HG02973 (cell line): ENCODE results near the gene RDH12.
"Not testable (repeated sequence)": the region's sequence is repeated elsewhere in the genome, so short reads cannot be mapped to it uniquely, and the experiment has no call there.

Experiments used
- ATAC-seq: cut with Tn5 transposase; IDR thresholded peaks from one replicate; pipeline ENCODE4 v1.9.1; 2021; ENCODE audit warnings: moderate library complexity; ENCODE audit not compliant: unreplicated experiment

Gene RDH12

DNA sequence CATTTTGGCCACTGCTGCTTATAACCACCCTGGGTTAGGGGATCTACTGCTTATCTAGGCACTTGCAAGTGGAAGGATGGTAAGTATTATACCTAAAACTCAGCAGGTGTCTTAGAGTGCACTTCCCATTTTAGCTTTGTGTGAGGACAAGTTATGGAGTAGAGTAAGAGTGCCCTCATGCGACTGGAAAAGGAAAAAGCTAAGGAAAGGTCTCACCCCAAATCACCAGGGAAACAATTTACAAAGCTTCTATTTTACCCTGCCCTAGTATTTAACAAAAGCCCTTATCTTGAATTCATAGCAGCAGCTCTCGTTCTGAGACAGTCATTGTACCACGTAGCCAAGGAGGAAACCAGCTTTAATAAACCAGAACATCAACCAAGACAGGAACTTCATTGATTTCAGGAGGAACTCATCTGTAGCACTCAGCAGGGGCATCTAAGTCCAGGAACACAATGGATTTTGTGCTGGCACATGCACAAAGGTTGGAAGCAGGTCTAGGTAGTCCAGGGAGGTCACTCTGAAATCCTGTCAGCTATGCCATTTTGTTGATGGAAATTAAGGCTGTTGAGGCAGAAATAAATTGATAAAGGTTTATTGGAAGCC is 2.9 kb downstream of the RDH12 start:
- ATAC-seq = no peak

DNA sequence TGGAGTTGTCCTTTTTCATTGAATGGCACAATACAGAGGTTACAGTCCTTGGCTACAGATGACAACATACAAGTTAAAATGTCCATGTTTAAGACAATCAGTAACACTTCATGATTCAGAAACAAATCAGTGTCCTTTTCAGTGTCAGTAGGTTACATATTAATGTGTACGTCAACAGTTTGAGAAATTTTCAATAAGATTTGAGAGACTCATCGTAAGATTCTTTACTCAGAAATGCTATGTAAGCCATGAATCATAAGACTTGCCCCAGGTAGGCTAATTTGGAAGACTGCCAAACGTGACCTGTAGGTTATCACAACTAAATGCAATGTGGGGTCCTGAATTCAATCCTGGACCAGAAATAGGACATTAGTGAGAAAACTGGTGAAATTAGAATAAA is 3.5 kb downstream of the RDH12 start:
- no peak for ATAC-seq

DNA sequence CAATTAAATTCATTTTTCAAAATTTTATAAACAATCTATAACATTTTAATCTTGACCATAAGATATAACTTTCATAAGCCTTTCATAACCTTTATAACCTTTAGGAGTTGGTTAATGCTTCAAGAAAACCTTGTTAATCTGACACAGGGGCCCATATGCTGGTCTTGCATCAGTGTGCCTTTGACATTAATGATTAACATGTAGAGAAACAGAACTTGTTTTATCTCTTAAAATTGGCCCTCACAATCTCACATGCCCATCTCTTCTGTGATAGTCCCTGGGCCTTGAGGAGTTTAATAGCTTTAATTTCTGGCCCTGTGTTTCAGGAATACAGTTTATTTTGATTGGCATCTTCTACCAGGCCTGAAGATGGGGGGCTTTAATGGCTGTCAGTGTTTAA is 7.7 kb downstream of the RDH12 start:
- ATAC-seq = not testable (repeated sequence)

DNA sequence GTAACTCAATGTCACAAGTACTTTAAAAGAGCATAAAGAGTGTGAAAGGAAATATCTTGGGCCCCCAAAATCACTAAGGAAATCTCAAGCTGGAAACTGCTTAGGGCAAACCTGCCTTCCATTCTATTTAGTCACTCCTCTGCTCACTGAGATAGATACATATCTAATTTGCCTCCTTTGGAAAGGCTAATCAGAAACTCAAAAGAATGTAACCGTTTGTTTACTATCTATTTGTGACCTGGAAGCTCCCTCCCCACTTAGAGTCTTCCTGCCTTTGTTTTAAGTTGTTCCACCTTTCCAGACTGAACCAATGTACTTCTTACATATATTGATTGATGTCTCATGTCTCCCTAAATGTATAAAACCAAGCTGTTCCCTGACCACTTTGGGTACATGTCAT is 8.1 kb downstream of the RDH12 start:
- ATAC-seq = not testable (repeated sequence)

DNA sequence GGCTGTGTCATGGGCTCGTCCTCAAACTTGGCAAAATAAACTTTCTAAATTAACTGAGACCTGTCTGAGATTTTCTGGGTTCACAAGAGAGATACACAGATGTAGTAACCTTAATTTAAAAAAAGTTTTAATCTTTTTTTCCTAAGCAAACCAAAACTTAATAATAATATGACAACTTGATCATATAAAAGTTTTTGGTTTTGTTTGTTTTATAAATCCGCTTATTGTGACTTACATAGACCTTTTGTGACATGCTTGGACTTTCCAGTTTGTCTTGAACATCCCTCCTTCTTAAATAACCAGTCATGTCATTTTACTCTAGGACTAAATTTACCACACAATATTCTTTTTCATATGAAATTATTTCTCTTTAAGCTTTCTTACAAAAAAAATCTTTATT is 8.5 kb downstream of the RDH12 start:
- ATAC-seq = no peak

DNA sequence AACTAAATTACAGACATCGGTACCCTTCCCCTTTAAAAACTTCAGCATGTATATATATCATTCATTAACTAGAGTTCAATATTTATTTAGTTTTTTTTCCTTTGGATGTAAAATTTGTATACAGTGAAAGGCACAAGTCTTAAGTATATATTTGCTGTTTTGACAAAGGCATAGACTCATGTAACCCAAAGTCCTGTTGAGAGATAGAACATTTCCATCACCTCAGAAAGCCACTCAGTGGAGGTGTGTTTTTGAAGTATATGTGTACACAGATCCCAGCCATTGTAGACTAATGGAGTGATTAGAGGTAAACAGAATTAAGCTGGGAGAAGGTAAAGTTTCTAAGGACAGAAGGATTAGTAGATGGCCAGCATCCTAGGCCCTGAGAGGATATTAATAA is 15.4 kb downstream of the RDH12 start:
- no peak for ATAC-seq

DNA sequence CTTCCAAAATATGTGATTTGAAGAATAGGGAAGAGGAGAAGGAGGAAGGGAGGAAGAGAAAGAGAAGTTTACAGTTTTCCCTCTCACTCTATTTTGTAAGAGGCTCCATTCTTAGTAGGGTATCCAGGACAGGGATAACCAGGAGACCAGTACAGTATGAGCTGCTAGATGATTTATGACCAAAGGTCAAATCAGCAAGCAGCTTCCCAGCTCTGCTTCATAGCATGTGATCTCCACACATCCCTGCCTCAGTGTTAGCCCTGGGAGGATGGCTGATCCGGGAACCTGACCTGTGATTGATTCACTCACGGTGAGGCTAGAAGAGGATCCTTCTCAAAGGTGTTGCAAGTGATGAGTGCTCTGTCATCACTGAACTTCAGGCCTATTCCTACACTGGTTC is 16.6 kb downstream of the RDH12 start:
- ATAC-seq = no peak

DNA sequence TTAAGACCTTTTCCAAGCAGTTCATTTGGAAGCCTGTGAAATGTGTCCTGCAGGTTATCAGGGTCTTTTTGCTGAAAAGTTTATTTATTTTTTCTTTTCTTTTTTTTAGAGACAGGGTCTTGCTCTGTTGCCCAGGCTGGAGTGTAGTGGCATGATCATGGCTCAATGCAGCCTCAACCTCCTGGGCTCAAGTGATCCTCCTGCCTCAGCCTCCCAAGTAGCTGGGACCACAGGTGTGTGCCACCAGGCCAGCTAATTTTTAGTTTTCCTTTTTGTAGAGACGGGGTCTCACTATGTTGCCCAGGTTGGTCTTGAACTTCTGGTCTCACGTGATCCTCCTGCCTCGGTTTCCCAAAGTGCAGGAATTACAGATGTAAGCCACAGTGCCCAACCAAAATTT is 17.7 kb downstream of the RDH12 start:
- not testable (repeated sequence) for ATAC-seq

DNA sequence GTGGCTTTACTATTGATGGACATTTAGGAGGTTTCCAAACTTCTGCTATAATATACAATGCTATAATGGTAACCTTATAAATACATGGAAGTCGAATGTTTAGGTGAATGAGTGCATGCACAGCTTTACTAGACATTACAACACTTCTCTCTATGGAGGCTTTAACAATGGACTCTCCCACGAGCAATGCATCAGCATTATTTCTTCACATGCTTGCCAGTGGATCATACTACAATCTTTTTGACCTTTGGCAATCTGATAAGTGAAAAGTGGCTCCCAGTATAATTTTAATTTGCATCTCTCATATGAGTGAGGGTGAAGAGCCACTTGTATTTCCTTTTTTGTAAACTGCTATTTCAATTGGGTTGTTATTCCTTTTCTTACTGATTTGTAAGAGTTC is 18.2 kb downstream of the RDH12 start:
- ATAC-seq = no peak

DNA sequence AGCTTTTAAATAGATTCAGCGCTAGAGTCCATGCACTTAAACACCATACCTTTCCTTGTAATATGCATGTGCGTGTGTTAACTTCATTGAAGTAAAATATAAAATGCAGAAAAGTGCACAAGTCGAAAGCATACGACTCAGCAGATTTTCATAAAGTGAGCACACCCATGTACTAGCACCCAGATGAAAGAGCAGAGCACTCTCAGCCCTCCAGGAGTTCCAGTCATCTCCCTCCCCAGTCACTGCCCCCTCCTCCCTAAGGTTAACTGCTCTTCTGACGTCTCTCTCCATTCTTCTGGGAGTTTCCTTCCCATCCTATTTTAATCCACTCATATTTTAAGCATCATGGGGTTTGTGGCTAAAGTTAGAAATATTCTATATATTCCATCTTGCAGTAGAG is 20.2 kb downstream of the RDH12 start:
- ATAC-seq = no peak

DNA sequence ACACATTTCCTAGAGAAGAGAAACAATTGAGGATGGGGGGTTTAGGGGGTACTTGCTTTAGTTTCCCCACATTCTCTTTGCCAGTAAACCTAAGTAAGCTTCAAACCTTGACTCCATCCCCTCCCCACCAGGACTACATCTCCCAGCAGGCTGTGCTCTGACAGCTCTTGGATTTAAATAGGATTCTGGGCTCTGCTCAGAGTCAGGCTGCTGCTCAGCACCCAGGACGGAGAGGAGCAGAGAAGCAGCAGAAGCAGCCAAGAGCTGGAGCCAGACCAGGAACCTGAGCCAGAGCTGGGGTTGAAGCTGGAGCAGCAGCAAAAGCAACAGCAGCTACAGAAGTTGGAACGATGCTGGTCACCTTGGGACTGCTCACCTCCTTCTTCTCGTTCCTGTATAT is 20.6 kb downstream of the RDH12 start:
- no peak for ATAC-seq

DNA sequence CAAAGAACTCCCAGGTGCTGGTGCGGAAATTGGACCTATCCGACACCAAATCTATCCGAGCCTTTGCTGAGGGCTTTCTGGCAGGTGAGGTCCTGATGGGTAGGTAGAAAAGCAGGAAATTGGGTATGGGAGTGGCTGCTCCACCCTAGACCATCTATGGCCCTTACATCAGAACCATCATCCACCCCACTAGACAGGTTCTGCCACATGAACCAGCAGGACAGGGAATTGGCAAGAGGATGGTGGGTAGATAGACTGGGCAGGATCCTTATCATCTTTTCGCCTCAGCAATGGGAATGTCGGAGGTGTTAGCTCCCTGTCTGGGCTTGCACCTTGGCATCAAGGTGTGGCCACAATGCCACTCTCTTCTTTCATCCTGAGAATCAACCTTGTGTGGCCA is 23.5 kb downstream of the RDH12 start:
- no peak for ATAC-seq

DNA sequence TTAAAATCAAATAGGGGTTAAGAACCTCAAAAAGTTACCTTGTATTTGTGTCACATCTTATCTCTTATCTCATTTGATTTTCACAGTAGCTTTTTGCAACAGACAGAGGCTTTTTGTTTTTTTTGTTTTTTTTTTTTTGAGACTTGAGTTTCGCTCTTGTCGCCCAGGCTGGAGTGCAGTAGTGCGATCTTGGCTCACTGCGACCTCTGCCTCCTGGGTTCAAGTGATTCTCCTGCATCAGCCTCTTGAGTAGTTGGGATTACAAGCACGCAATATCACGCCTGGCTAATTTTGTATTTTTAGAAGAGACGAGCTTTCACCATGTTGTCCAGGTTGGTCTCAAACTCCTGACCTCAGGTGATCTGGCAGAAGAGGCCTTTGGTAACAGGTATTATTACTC is 25.7 kb downstream of the RDH12 start:
- ATAC-seq = no peak

DNA sequence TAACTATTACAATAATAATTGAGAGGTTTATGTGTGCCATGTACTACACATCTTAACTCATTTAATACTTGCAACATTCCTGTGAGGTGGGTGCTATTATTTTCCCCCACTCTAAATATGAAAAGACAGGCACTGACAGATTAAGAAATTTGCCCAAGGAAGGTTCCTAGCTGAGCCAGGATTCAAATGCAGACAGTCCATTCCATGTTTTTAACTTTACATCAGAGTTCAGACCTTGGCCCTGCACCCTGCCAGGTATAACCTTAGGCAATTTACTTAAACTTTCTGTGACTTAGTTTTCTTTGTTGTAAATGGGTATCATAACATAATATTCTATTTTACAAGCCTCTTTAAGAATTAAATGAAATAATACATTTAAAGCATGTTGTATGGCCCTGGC is 26.6 kb downstream of the RDH12 start:
- no peak for ATAC-seq

DNA sequence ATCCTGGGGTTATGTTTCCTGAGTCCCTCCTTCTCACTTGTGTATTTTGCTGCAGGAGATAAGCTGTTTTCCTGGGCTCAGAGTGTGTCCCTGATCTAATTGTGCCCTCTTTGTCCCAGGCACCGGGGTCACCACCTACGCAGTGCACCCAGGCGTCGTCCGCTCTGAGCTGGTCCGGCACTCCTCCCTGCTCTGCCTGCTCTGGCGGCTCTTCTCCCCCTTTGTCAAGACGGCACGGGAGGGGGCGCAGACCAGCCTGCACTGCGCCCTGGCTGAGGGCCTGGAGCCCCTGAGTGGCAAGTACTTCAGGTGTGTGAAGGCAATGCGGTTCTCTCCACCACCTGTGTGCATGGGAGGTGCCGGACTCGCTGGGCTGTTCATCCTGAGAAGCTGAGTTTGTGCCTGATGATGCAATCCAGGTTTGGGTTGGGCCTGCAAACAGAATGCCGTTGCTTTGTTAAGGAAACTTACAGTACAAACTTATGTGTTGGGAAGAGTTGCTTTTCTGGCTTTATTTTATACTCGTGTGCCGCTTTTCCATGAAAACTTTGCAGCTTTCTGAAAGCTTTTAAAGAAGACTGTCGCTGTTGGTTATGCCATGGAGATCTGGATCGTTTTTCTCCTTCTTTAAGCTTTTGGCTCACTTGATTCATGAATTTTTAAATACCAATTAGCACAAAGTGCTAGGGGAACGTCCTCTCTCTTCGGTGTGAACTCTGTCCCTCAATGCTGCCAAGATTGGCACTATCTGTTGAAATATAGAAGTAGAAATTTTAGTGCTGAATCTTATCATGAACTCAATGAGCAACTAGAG is 27.6 kb downstream of the RDH12 start:
- no peak for ATAC-seq

DNA sequence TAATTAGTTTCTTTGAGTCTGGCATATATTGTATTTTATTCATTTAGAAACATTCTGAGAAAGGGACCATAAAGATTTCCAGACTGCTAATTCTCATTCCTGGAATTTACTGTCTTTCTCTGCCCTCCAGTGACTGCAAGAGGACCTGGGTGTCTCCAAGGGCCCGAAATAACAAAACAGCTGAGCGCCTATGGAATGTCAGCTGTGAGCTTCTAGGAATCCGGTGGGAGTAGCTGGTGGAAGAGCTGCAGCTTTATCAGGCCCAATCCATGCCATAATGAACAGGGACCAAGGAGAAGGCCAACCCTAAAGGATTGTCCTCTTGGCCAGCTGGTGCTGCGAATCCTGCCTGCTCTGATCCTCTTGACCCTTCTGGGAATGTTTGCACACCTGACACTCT is 31.9 kb downstream of the RDH12 start:
- no peak for ATAC-seq

DNA sequence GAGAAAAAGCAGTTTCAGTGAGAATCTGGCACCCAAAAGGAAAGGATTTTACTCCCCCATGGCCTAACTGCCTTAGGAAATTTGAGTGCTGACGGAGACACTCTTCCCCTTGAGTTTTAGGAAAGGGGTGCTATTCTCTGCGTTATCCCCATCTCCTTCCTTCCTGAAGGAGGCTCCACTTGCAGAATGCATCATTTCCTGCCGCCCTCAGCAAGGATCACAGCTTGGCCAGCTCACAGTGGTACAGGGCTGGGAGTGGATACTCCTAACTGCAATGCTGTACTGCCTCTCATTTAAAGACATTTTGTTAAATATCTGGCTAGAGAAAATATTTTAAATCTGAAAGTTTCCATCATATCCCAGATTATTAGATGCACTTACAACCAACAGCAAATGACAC is 33.0 kb downstream of the RDH12 start:
- no peak for ATAC-seq

DNA sequence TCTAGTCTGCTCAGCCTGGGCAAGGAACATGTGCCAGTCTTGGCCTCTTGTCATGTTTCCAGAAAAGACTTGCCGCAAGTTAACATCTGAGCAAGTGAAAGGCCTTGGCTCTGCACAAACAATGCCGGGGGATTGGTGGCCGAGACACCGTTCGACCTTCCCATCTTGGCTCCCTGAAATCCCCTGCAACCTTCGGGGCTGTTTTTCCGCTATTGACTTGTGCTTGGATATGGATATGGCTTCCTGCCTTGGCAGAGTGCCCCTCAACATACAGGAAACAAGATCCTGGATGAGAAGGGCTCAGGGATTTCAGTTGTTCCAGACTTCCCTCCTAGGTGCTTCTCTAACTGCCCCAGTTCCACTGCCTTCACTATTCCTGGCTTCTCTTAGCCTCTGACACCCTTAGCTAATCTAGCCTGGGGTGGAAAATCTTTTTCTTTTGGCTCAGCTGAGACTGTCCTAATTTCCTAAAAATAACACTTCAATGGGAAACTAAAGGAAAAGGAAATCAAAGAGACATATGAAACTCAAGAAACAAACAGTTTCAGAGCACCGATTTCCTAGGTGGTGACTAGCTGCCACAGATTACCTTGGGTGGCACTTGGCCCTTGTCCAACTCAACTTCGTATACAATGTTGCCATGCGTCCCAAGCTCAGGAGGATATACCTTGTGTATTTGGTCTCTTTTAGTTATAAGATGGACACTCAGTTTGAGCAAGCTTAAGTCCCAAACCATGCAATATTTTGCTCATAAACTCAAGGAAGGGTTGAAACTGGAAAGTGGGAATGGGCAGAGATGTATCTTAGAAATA is 33.9 kb downstream of the RDH12 start:
- ATAC-seq = no peak

DNA sequence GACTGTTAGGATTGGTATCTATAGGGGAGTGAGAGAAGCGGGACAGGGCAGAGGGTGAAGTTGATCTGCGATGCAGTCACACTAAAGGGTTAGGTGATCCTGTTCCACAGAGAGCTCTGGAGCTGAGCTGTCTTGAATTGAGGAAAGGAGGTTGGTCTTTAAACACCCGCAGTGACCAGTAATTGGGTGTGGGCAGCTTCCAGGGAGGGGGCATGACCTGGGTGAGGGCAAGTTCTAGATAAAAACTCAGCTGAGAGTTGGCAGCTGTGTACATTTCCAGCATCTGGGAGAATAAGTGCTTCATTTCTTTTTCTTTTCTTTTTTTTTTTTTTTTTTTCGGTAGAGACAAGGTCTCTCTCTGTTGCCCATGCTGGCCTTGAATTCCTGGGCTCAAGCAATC is 35.1 kb downstream of the RDH12 start:
- ATAC-seq = no peak

DNA sequence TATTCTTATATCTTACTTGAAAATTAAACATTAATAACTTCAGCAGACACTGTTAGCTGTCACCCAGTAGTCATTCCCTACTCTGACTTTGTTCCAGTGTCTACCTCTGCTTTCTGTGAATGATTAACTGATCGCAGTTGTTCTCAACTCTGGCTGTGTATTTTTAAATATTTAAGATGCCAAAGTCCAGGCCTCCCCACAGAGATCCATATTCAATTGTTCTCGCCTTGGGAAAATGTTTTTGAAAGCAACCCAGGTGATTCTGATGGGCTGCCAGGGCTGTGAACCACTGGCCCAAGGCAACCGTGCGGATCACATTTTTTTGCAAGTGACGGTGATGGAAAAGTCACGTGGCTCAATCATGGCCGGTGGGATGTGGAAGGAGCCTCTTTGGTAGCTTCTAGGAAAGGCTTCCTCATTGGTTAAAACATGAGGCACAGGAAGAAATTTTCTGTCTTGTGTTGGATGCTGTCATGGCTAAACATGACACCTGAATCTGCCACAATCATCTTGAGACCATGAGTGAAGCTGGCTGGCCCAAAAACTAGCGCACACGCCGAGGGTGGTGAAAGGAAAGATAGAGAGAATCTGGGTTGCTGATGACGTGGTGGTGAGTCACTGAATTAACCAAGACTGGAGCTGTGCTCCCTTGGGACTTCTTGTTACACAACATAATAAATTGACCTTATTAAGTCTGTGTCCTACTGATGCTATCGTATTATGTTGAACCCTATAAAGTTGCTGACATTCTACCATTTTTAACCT is 37.2 kb downstream of the RDH12 start:
- no peak for ATAC-seq

DNA sequence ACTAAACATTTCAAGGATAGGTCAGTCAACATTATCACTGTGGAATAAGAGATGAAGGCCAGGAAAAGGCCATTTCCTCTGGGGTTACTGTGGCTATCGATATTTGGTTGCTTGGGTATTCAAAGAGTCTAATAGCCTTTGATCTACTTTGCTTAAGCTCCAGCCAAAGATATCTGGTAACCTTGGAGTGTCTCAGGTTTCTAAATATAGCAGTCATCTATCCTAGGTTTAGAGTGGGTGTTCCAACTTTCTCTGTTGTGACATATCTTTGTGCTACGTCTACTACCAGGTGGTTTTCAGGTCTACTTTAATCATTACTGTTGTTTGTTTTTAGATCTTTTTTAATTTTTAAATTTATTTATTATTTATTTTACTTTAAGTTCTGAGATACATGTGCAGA is 42.4 kb downstream of the RDH12 start:
- no peak for ATAC-seq
